ENCODE measurements around the gene CBX2.
"Not testable (repeated sequence)": the region's sequence is repeated elsewhere in the genome, so short reads cannot be mapped to it uniquely, and the experiment has no call there.

Gene CBX2

DNA sequence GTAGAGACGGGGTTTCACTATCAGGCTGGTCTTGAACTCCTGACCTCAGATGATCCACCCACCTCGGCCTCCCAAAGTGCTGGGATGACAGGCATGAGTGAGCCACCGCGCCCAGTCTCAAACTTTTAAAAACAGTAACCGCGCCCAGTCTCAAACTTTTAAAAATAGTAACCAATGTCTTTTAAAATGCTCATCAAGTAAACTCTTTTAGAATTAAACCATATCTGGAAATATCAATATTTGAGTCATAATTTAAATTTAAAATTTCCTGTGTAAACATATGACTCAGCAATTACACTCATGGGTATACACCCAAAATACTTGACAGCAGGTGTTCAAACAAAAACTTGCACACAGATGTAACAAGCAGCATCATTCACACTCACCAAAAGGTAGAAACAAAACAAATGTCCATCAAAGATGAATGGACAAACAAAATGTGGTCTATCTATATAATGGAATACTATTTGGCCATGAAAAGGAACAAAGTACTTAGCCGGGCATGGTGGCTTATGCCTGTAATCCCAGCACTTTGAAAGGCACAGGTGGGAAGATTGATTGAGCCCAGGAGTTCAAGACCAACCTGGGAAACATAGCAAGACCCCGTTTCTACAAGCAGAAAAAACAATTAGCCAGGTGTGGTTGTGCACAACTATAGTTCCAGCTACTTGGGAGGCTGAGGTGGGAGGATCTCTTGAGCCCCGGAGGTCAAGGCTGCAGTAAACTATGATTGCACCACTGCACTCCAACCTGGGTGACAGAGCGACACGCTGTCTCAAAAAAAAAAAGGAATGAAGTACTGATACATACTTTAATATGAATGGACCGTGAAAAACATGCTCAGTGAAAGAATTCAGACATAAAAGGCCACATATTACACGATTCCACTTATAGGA is 27.1 kb upstream of the CBX2 start:
- Mint-ChIP-seq H3K9me3 (no peaks in the 10 kb centered on the region), H3K4me1 (peaks cover 17% of the 10 kb centered on the region), H3K27ac (no peak overlapping the region), H3K36me3 (no peaks in the 10 kb centered on the region), H3K27me3 (peaks cover 37% of the 10 kb centered on the region), H3K4me3 (no peak overlapping the region)
- no peak for ATAC-seq

DNA sequence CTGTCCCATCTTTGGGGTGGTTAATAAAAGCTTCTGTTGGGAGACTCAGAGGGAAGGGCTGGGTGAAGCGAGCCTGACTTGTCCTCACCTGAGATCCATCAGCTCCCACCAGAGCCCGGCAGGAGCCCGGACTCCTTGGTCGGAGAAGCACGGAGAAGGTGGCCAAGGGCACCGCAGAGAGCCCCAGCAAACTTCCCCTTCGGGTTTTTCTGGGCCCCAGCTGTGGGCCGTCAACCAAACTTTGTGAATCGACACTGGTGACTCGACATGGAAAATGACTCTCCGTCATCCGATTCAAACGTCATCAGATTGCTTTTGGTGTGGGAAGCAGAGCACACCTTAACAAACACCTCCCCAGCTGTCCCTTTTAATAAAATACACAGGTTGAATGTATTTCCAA is 25.8 kb upstream of the CBX2 start:
- Mint-ChIP-seq H3K9me3 (no peaks in the 10 kb centered on the region), H3K4me1 (peaks cover 8% of the 10 kb centered on the region), H3K36me3 (no peaks in the 10 kb centered on the region), H3K4me3 (no peak overlapping the region), H3K27me3 (peaks cover 36% of the 10 kb centered on the region), H3K27ac (no peak overlapping the region)
- ATAC-seq, result no peak

DNA sequence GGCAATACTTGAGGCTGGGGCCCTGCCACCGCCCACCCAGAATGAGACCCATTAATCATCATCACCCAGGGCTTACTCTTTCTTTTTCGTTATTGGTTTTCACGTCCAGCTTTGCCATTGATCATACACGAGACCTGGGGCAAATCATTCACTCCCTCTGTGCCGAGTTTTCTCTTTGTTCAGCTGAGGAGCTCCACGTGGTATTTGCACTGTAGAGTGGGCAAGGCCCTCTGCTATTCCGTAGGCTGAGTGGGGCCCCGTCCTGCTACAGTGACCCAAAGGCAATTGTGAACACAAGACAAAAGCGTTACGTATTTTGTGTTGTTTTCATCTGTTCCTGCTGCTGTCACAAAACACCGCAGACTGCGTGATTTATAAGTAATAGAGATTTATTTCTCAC is 23.6 kb upstream of the CBX2 start:
- H3K36me3 Mint-ChIP-seq, result no peaks in the 10 kb centered on the region
- H3K9me3 Mint-ChIP-seq, result no peaks in the 10 kb centered on the region
- no peak for ATAC-seq
- H3K27ac Mint-ChIP-seq, result no peak overlapping the region
- H3K4me3 Mint-ChIP-seq, result no peak overlapping the region
- peaks cover 42% of the 10 kb centered on the region for H3K27me3 Mint-ChIP-seq
- H3K4me1 Mint-ChIP-seq, result no peaks in the 10 kb centered on the region

DNA sequence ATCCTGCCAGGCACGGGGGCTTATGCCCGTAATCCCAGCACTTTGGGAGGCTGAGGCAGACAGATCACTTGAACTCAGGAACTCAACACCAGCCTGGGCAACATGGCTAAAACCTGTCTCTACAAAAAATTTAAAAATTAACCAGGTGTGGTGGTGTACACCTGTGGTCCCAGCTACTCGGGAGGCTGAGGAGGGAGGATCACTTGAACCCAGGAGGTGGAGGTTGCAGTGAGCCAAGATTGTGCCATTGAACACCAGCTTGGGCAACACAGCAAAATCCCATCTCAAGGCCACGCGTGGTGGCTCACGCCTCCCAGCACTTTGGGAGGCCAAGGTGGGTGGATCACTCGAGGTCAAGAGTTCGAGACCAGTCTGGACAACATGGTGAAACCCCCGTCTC is 23.0 kb upstream of the CBX2 start:
- ATAC-seq, H3K36me3 Mint-ChIP-seq, H3K4me3 Mint-ChIP-seq, H3K4me1 Mint-ChIP-seq, H3K9me3 Mint-ChIP-seq, H3K27ac Mint-ChIP-seq: not testable (repeated sequence)
- peaks cover 41% of the 10 kb centered on the region for H3K27me3 Mint-ChIP-seq

DNA sequence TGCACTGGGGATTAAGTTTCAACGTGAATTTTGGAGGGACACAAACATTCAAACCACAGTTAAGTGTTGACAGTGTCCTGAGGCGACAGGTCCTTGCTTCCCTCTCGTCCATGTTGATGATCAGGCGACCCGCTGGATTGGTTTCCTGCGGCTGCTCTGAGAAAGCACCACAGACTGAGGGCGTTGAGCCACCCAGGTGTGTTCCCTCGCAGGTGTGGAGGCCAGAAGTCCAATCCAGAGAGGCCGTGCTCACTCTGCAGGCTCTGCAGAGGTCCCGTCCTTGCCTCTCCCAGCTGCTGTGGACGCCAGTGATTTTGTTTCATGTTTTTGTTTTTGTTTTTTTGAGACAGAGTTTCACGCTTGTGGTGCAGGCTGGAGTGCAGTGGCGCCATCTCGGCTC is 22.4 kb upstream of the CBX2 start:
- no peak for ATAC-seq
- H3K9me3 Mint-ChIP-seq, result no peaks in the 10 kb centered on the region
- no peaks in the 10 kb centered on the region for H3K36me3 Mint-ChIP-seq
- H3K4me1 Mint-ChIP-seq, result no peaks in the 10 kb centered on the region
- H3K27ac Mint-ChIP-seq, result no peak overlapping the region
- peaks cover 46% of the 10 kb centered on the region for H3K27me3 Mint-ChIP-seq
- no peak overlapping the region for H3K4me3 Mint-ChIP-seq

DNA sequence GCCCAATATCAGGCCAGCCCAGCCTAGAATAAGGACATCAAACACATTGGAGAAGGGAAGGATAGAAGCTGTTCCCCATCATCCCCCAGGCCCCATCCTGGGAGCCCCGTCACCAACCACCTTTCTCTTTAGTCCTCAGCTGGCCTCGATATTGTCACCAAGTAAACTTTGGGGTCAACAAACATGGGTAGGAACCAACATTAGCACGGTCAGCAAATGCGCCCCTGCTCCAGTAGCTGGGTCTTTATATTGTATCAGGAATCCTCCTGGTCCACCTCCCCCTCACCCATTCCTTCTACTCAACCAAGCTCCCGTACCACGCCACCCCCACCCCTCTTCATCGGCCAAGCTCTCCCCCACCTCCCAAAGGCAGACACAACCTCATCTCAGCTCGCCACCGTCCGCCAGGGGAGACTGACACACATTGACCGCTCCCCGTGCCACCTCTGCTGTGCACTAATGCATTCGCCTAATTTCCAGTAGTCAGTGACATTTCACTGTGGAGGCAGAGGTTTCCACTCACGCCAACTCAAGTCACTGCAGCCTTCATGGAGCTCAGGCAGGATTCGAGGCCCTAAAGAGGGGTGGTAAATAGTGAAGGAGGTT is 20.7 kb upstream of the CBX2 start:
- ATAC-seq, result no peak
- no peaks in the 10 kb centered on the region for H3K4me1 Mint-ChIP-seq
- no peak overlapping the region for H3K4me3 Mint-ChIP-seq
- peaks cover 53% of the 10 kb centered on the region for H3K27me3 Mint-ChIP-seq
- H3K36me3 Mint-ChIP-seq, result no peaks in the 10 kb centered on the region
- no peaks in the 10 kb centered on the region for H3K9me3 Mint-ChIP-seq
- H3K27ac Mint-ChIP-seq, result no peak overlapping the region

DNA sequence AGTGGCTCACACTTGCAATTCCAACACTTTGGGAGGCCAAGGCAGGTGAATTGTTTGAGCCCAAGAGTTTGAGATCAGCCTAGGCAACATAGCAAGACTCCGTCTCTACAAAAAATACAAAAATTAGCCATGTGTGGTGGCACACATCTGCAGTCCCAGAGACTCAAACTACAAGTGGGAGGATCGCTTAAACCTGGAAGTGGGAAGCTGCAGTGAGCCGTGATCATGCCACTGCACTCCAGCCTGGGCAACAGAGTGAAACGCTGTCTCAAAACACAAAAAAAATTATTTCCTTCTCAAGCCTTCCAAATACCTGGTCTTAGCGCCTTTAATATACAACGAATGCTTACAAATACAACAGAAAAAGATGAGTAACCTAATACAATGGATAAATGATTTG is 19.7 kb upstream of the CBX2 start:
- Mint-ChIP-seq H3K27ac (no peak overlapping the region), H3K4me1 (no peaks in the 10 kb centered on the region), H3K4me3 (no peak overlapping the region), H3K9me3 (no peaks in the 10 kb centered on the region), H3K27me3 (peaks cover 58% of the 10 kb centered on the region), H3K36me3 (no peaks in the 10 kb centered on the region)
- no peak for ATAC-seq

DNA sequence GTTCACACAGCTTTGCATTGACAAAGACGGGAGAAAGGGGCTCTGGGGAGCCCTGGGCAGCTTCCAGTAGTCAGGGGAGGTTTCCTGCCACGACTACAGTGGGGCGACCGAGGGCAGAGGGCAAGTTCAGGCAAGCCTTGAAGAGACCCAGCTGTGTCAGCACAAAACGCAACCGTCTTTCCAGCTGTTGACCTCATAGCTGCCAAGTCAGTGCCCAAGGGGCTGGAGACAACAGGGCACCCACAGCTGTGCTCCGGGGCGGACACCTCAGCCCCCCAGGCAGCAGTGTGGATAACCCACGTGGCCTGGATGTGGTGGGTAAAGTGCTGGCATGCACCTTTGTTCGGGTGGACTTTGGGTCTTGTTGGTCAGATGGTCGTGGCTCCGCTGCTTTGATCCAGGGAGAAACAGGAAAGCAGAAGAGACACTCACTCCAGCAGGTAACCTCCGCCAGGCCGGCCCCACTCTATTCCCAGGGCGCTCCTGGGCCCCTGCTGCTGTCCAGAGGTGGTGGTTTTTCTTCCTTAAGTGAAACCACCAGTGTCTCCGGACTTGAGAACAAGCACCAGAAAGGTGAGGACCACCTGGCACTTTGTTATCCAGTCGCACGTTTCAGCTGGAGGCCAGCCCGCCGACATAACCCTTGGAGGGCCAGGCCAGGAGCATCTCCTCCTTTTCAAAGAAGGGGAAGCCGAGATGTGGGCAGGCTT is 17.6 kb upstream of the CBX2 start:
- H3K4me3 Mint-ChIP-seq, result no peak overlapping the region
- no peaks in the 10 kb centered on the region for H3K9me3 Mint-ChIP-seq
- H3K36me3 Mint-ChIP-seq, result no peaks in the 10 kb centered on the region
- H3K27ac Mint-ChIP-seq, result no peak overlapping the region
- no peaks in the 10 kb centered on the region for H3K4me1 Mint-ChIP-seq
- no peak for ATAC-seq
- peaks cover 51% of the 10 kb centered on the region for H3K27me3 Mint-ChIP-seq

DNA sequence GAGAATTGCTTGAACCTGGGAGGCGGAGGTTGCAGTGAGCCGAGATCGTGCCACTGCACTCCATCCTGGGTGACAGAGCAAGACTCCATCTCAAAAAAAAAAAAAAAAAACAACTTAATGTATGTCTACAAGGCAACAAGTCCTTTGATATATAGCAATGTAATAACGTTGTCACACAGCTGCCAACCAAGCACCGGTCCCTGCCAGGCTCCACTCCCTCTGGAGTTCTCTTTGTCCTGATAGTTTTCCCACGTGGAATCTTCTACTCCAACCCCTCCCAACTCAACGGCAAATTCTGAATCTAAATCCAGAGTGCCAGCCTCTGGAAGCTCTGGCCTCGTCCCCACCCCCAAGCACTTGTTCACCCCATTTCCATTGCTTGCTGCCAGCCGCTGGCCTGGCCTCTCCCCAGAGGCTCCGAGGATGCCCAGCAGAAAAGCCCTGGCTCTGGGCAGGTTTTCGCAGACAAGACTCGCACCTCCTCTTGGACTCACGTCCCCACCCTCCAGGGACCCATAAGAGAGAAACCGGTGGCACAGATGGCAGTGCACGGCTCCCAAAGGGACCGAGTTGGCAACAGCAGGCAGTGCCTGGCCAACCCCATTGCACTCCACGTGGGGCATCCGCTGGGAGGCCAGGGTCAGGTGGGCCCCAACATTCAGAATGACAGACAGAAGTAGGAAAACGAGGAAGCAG is 15.9 kb upstream of the CBX2 start:
- Mint-ChIP-seq H3K27me3 (peaks cover 45% of the 10 kb centered on the region), H3K4me1 (no peaks in the 10 kb centered on the region), H3K9me3 (no peaks in the 10 kb centered on the region), H3K4me3 (no peak overlapping the region), H3K36me3 (no peaks in the 10 kb centered on the region), H3K27ac (no peak overlapping the region)
- no peak for ATAC-seq

DNA sequence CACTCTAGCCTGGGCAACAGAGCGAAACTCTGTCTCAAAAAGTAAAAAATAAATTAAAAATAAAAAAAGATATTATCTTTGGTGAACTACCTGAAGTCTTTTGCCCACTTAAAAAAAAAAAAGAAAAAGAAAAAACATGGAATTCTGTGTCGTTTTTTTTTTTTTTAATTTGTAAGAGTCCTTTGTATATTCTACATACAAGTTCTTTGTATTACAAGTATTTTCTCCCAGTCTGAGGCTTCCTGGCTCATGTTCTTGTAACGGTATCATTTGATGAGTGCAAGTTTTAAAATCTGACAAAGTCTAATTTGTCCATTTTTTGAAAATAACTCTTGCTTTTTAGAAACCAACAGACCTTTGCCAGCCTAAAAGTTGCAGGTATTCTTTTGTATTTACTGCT is 12.2 kb upstream of the CBX2 start:
- Mint-ChIP-seq H3K27me3 (peaks cover 50% of the 10 kb centered on the region), H3K9me3 (peaks cover 6% of the 10 kb centered on the region), H3K36me3 (peaks cover 8% of the 10 kb centered on the region), H3K4me1 (no peaks in the 10 kb centered on the region), H3K4me3 (no peak overlapping the region), H3K27ac (no peak overlapping the region)
- ATAC-seq, result no peak

DNA sequence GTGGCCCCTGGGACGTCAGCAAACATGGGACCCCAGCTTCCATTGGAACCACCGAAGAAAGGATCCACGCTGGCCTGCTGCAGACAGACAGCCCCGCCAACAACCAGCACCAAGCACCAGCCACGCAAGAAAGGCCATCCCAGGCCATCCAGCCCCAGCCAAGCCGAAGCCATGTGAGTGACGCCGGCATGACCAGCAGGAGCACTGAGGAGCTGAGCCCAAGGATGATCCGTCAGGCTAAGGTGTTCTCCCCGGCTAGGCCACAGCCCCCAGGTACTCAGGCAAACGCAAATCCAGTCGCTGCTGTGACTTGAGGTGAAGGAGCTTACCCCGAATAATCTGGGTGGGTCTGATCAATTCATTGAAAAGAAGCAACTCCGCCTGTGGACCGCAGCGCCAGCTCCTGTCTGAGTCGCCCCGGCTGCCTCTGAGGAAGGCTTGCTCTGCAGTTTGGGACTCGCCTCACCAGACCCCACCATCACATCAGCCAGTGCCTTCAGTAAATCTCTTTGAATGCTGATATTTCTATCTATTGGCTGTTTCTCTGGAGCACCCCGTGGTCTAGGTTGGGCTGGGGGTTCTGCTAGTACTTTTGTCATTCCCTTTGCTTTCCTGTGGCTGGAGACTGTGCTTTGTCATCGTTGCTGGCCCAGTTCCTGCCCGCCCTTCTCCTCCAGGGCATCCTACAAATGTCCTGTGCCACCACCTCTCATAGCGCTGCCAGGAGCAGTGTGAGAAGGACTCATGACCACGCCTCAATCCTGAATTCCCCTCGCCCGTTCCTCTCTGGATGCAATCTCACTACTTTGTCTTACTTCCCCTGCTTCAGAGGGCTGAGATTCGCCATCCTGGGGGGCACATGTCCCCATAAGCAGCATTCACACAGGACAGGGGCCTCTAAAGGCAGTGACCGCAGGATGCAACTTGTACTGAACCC is 8.1 kb upstream of the CBX2 start:
- Mint-ChIP-seq H3K27ac (no peak overlapping the region), H3K4me1 (no peaks in the 10 kb centered on the region), H3K4me3 (no peak overlapping the region), H3K36me3 (peaks cover 8% of the 10 kb centered on the region), H3K27me3 (peaks cover 74% of the 10 kb centered on the region), H3K9me3 (peaks cover 6% of the 10 kb centered on the region)
- no peak for ATAC-seq

DNA sequence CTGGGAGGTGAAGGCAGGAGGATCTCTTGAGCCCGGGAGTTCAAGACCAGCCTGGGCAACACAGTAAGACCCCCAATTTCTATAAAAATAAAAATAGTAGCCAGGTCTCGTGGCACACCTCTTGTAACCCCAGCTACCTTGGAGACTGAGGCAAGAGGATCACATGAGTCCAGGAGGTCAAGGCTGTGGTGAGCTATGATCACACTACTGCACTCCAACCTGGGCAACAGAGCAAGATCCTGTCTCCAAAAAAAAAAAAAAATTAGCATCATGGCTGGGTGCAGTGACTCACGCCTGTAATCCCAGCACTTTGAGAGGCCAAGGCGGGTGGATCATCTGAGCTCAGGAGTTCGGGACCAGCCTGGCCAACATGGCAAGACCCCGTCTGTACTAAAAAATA is 6.7 kb upstream of the CBX2 start:
- no peak overlapping the region for H3K27ac Mint-ChIP-seq
- H3K36me3 Mint-ChIP-seq, result peaks cover 8% of the 10 kb centered on the region
- no peak overlapping the region for H3K4me3 Mint-ChIP-seq
- ATAC-seq, result no peak
- no peaks in the 10 kb centered on the region for H3K4me1 Mint-ChIP-seq
- peaks cover 88% of the 10 kb centered on the region for H3K27me3 Mint-ChIP-seq
- H3K9me3 Mint-ChIP-seq, result peaks cover 6% of the 10 kb centered on the region

DNA sequence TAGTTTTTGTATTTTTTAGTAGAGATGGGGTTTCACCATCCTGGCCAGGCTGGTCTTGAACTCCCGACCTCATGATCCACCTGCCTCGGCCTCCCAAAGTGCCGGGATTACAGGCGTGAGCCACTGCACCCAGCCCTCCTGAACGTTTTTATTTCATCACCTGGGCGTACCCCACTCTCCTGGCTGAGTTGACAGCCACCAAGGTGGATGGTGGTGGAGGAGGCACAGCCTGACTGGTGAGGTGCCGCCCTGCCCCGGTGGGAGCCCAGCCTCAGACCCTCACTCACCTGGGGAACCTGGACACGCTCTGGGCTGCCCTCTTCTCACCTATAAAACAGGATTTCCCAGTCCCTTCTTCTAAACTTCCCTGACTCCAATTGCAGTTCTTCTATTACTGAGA is 5.2 kb upstream of the CBX2 start:
- not testable (repeated sequence) for H3K36me3 Mint-ChIP-seq, H3K27ac Mint-ChIP-seq, H3K4me1 Mint-ChIP-seq, H3K4me3 Mint-ChIP-seq, H3K9me3 Mint-ChIP-seq, ATAC-seq
- peaks cover 86% of the 10 kb centered on the region for H3K27me3 Mint-ChIP-seq

DNA sequence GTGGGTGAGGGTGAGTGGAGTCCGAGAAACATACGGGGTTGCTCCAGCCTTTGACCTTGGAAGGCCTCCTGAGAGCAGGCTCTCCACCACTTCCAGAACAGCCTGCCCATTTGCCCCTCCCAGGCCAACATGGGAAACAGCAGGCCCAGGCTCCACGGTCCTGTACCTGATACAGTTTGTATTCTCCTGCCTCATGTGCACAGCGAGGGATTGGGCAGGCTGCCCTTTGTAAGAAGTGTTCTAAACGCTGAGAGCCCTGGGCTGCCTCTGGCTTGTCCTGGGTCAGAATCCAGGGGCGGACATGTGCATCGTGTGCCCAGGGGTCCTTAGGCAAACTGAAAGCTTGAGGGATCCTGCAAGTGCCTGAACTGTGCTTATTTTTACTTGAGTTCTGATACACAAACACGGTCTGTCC is 3.4 kb upstream of the CBX2 start:
- Mint-ChIP-seq H3K27me3 (peaks cover 81% of the 10 kb centered on the region), H3K9me3 (no peaks in the 10 kb centered on the region), H3K27ac (no peak overlapping the region), H3K36me3 (no peaks in the 10 kb centered on the region), H3K4me3 (no peak overlapping the region), H3K4me1 (peaks cover 13% of the 10 kb centered on the region)
- ATAC-seq, result no peak
